ENCODE data around the gene AIG1.

- no peak for TF ChIP-seq CTCF (IDR thresholded peaks at IDR 0.05; ENCODE audit: low read length)
- no peak for TF ChIP-seq EZH2phosphoT487 (IDR thresholded peaks at IDR 0.05; ENCODE audit: low read length)
- no peak for TF ChIP-seq EZH2 (optimal IDR thresholded peaks at IDR 0.05; ENCODE audit: low read depth, low read length)
These were observed 119.4 kb downstream of the AIG1 start for GRCh38 chr6:143179901-143180612.

All from MM.1S (cell line).